ENCODE results near the gene CTXN1.

GRCh38 chr19:7921302-7921966, 4.5 kb downstream of the CTXN1 start:
- TF ChIP-seq CTCF (conservative IDR thresholded peaks at IDR 0.05; ENCODE audit: low read depth, low read length) (no peak), RFX5 (IDR thresholded peaks at IDR 0.05; ENCODE audit: low read depth, low read length) (no peak), RCOR1 (IDR thresholded peaks at IDR 0.05; ENCODE audit: insufficient replicate concordance, low read length) (no peak), BHLHE40 (IDR thresholded peaks at IDR 0.05; ENCODE audit: low read depth, low read length) (no peak), POLR2A (IDR thresholded peaks at IDR 0.05; ENCODE audit: low read depth, low read length) (no peak), CHD1 (IDR thresholded peaks at IDR 0.05; ENCODE audit: low read depth, low read length) (no peak)

Measured in IMR-90 (cell line).